IMR-90 (cell line): ENCODE measurements around the gene EXOC3L4. TPM values are rescaled to one million over a fixed set of nuclear protein-coding genes. Genes with fewer than 3 reads are reported as not detected.

Experiments
- ATAC-seq: fragments of 200-7000 bp; cut with Tn5 transposase; 2 replicates; pipeline ENCODE4 v1.9.1; 2020; ENCODE audit warnings: low read depth, mild to moderate bottlenecking, moderate library complexity
- BruUV-seq: library from RNA; stranded (reverse); fragments of 400-500 nt; replicated peaks from 2 replicates; lab custom pipeline; 2021; lab: Mats Ljungman, UMichigan
- CTCF ChIA-PET: fragments of 300-600 bp; formaldehyde crosslinking; extraction: SDS; loops from one replicate; lab custom pipeline; 2021; ENCODE audit warnings: antibody characterized with exemption; lab: Yijun Ruan, JAX
- POLR2A ChIA-PET: fragments of 300-600 bp; sonication (Branson Sonifier 250); formaldehyde crosslinking; loops from one replicate; lab custom pipeline; 2022; ENCODE audit warnings: antibody characterized with exemption; ENCODE audit not compliant: unreplicated experiment; lab: Charles Lee
- DNase-seq: peaks from one replicate; pipeline ENCODE4 v3.0.0; 2013
- H2AFZ ChIP-seq: replicated peaks from 2 replicates; pipeline ENCODE3; 2013; ENCODE audit warnings: low read length, mild to moderate bottlenecking; ENCODE audit not compliant: poor library complexity
- H2AK5ac ChIP-seq: 2 replicates; pipeline ENCODE4 v1.6.1; 2013; ENCODE audit warnings: low read depth, low read length, inconsistent platforms
- H2AK9ac ChIP-seq: replicated peaks from 2 replicates; pipeline ENCODE3; 2013; ENCODE audit warnings: mild to moderate bottlenecking, low read depth, low read length, moderate library complexity; ENCODE audit not compliant: poor library complexity
- H2BK120ac ChIP-seq: 2 replicates; pipeline ENCODE4 v1.6.1; 2013; ENCODE audit warnings: low read depth, low read length, inconsistent platforms
- H2BK15ac ChIP-seq: 3 replicates; pipeline ENCODE4 v1.6.1; 2013; ENCODE audit warnings: low read depth, low read length, inconsistent platforms
- H2BK20ac ChIP-seq: 2 replicates; pipeline ENCODE4 v1.6.1; 2013; ENCODE audit warnings: low read depth, mild to moderate bottlenecking, inconsistent platforms, low read length, moderate library complexity
- H2BK5ac ChIP-seq: 2 replicates; pipeline ENCODE4 v1.6.1; 2013; ENCODE audit warnings: mild to moderate bottlenecking, low read depth, low read length, inconsistent platforms; ENCODE audit not compliant: poor library complexity, severe bottlenecking
- H3K14ac ChIP-seq: replicated peaks from 2 replicates; pipeline ENCODE4 v1.6.1; 2013; ENCODE audit warnings: low read depth, low read length, inconsistent platforms
- H3K18ac ChIP-seq: 2 replicates; pipeline ENCODE4 v1.6.1; 2013; ENCODE audit warnings: low read depth, low read length, control low read depth
- H3K23ac ChIP-seq: 2 replicates; pipeline ENCODE4 v1.6.1; 2013; ENCODE audit warnings: low read depth, low read length, inconsistent platforms
- H3K27ac ChIP-seq: 2 replicates; pipeline ENCODE4 v1.5.1; 2013; ENCODE audit warnings: mild to moderate bottlenecking, control low read depth, low read length; ENCODE audit not compliant: insufficient read depth
- H3K27me3 ChIP-seq: 2 replicates; pipeline ENCODE4 v1.6.1; 2013; ENCODE audit warnings: low read length; ENCODE audit not compliant: control insufficient read depth, insufficient read depth
- H3K36me3 ChIP-seq: 2 replicates; pipeline ENCODE4 v1.6.1; 2013; ENCODE audit warnings: low read length, mixed read lengths; ENCODE audit not compliant: control insufficient read depth, insufficient read depth
- H3K4ac ChIP-seq: 2 replicates; pipeline ENCODE4 v1.6.1; 2013; ENCODE audit warnings: low read depth, low read length, inconsistent platforms
- H3K4me1 ChIP-seq: 2 replicates; pipeline ENCODE4 v1.6.1; 2013; ENCODE audit warnings: low read length, mixed read lengths; ENCODE audit not compliant: control insufficient read depth, insufficient read depth
- H3K4me2 ChIP-seq: 2 replicates; pipeline ENCODE4 v1.6.1; 2013; ENCODE audit warnings: low read depth, mild to moderate bottlenecking, control low read depth, low read length, moderate library complexity
- H3K4me3 ChIP-seq: 2 replicates; pipeline ENCODE4 v1.5.1; 2013; ENCODE audit warnings: low read depth, mild to moderate bottlenecking, control low read depth, low read length, moderate library complexity; ENCODE audit not compliant: insufficient read depth
- H3K56ac ChIP-seq: 2 replicates; pipeline ENCODE4 v1.6.1; 2013; ENCODE audit warnings: low read length, inconsistent platforms; ENCODE audit not compliant: insufficient read depth; ENCODE audit errors: extremely low read depth
- H3K79me1 ChIP-seq, 2 experiments: 2 replicates each; pipeline ENCODE4 v1.6.1; 2013; ENCODE audit warnings: low read length in 2 of 2, inconsistent platforms in 1 of 2, low read depth in 1 of 2
- H3K9ac ChIP-seq: 2 replicates; pipeline ENCODE4 v1.6.1; 2013; ENCODE audit warnings: low read depth, low read length, control low read depth
- H3K9me1 ChIP-seq: 2 replicates; pipeline ENCODE4 v1.6.1; 2013; ENCODE audit warnings: low read length, inconsistent platforms; ENCODE audit not compliant: insufficient read depth
- H3K9me3 ChIP-seq: 2 replicates; pipeline ENCODE4 v1.6.1; 2013; ENCODE audit warnings: low read length; ENCODE audit not compliant: control insufficient read depth, insufficient read depth
- H4K20me1 ChIP-seq: 2 replicates; pipeline ENCODE4 v1.6.1; 2013; ENCODE audit warnings: low read length, inconsistent platforms; ENCODE audit not compliant: insufficient read depth
- H4K5ac ChIP-seq: 2 replicates; pipeline ENCODE4 v1.6.1; 2013; ENCODE audit warnings: mild to moderate bottlenecking, low read depth, low read length, control low read depth
- H4K8ac ChIP-seq, 2 experiments: 2 replicates each; pipeline ENCODE4 v1.6.1; 2013; ENCODE audit warnings: low read depth in 2 of 2, low read length in 2 of 2, control low read depth in 1 of 2, inconsistent platforms in 1 of 2
- H4K91ac ChIP-seq: 2 replicates; pipeline ENCODE4 v1.6.1; 2013; ENCODE audit warnings: low read depth, low read length, inconsistent platforms; ENCODE audit not compliant: insufficient read depth
- BHLHE40 ChIP-seq: fragments of 150-350 bp; IDR thresholded peaks from 2 replicates; pipeline ENCODE4 v1.6.1; 2016; ENCODE audit warnings: mild to moderate bottlenecking, low read depth, low read length
- CEBPB ChIP-seq: IDR thresholded peaks from 2 replicates; pipeline ENCODE4 v1.6.1; 2012; ENCODE audit warnings: low read depth, low read length, improper control_type of control experiment
- CHD1 ChIP-seq: IDR thresholded peaks from 2 replicates; pipeline ENCODE4 v1.6.1; 2012; ENCODE audit warnings: low read depth, low read length, improper control_type of control experiment
- CTCF ChIP-seq: conservative IDR thresholded peaks from 2 replicates; pipeline ENCODE4 v1.5.1; 2012; ENCODE audit warnings: mild to moderate bottlenecking, low read depth, low read length, improper control_type of control experiment
- ELK1 ChIP-seq: fragments of 150-350 bp; IDR thresholded peaks from 2 replicates; pipeline ENCODE4 v1.6.1; 2016; ENCODE audit warnings: low read depth, mild to moderate bottlenecking, low read length, moderate library complexity, borderline replicate concordance
- FOS ChIP-seq: fragments of 150-350 bp; IDR thresholded peaks from 2 replicates; pipeline ENCODE4 v1.6.1; 2016; ENCODE audit warnings: low read depth, low read length
- MAFK ChIP-seq: IDR thresholded peaks from 2 replicates; pipeline ENCODE4 v1.6.1; 2012; ENCODE audit warnings: low read depth, low read length, improper control_type of control experiment
- MAZ ChIP-seq: IDR thresholded peaks from 2 replicates; pipeline ENCODE4 v1.6.1; 2012; ENCODE audit warnings: low read depth, mild to moderate bottlenecking, low read length, improper control_type of control experiment, moderate library complexity, borderline replicate concordance
- MXI1 ChIP-seq: IDR thresholded peaks from 2 replicates; pipeline ENCODE4 v1.6.1; 2012; ENCODE audit warnings: low read depth, mild to moderate bottlenecking, low read length, moderate library complexity, borderline replicate concordance
- POLR2A ChIP-seq: IDR thresholded peaks from 2 replicates; pipeline ENCODE4 v1.6.1; 2012; ENCODE audit warnings: mild to moderate bottlenecking, low read depth, low read length
- RAD21 ChIP-seq: IDR thresholded peaks from 2 replicates; pipeline ENCODE4 v1.6.1; 2012; ENCODE audit warnings: low read length, improper control_type of control experiment
- RFX5 ChIP-seq: IDR thresholded peaks from 2 replicates; pipeline ENCODE4 v1.8.0; 2012; ENCODE audit warnings: low read depth, mild to moderate bottlenecking, low read length, moderate library complexity
- SMC3 ChIP-seq: fragments of 150-350 bp; IDR thresholded peaks from 2 replicates; pipeline ENCODE4 v1.6.1; 2016; ENCODE audit warnings: low read depth, mild to moderate bottlenecking, antibody characterized with exemption, low read length, moderate library complexity
- USF2 ChIP-seq: fragments of 150-350 bp; IDR thresholded peaks from 2 replicates; pipeline ENCODE4 v1.6.1; 2017; ENCODE audit warnings: mild to moderate bottlenecking, antibody characterized with exemption, low read length, low read depth
- WGBS, 2 experiments: methylation state at CpG; one replicate each; pipeline versions ENCODE4 v1.1.5 to v1.1.7; 2013; ENCODE audit warnings: missing lambda C conversion rate in 2 of 2; ENCODE audit not compliant: insufficient read length in 1 of 2; ENCODE audit errors: extremely low coverage in 2 of 2; 5-methylcytosine and 5-hydroxymethylcytosine counted together
- dilution Hi-C: fragments of 300-500 bp; cut with HindIII; formaldehyde crosslinking; loops from one replicate; pipeline ENCODE4 v1.14.3; 2018; ENCODE audit warnings: low sequenced_read_pairs; ENCODE audit not compliant: unreplicated experiment
- in situ Hi-C: fragments of 300-500 bp; cut with MboI; formaldehyde crosslinking; loops from 3 replicates; pipeline ENCODE4 v1.14.3; 2019; ENCODE audit warnings: low sequenced_read_pairs, inconsistent platforms, mixed read lengths
- intact Hi-C: fragments of 100-400 bp; cut with micrococcal nuclease; formaldehyde crosslinking; loops from 2 replicates; pipeline ENCODE4 v1.10.0; 2022
- polyA plus RNA-seq, 3 experiments: library from polyadenylated mRNA; depleted of rRNA; stranded (reverse); fragments of >200 nt; gene quantifications; 2 replicates each; pipeline ENCODE4 v1.2.3, GENCODE V29; 2012; ENCODE audit warnings: low replicate concordance in 1 of 3
- total RNA-seq: library from RNA; depleted of rRNA; stranded (reverse); fragments of >200 nt; gene quantifications from 2 replicates; pipeline ENCODE4 v1.2.3, GENCODE V29; 2012

EXOC3L4 gene
- total and polyA plus RNA-seq, 2 of the 4 experiments (the other 2 are of a cell fraction) = not detected

GRCh38 chr14:103073876-103074728 lies 20.4 kb upstream of the EXOC3L4 start:
- dilution Hi-C loops (no loop called here), intact Hi-C loops (loop anchor here (10.0 kb wide), 1 partner anchor 111 kb away; no protein-coding TSS in a partner anchor), in situ Hi-C loops (no loop called here)
- Histone ChIP-seq H3K4me2 (no peak overlapping the region), H4K91ac (no peak overlapping the region), H4K20me1 (no peaks in the 10 kb centered on the region; the same call in 1 of the 2 replicates), H2BK120ac (no peak overlapping the region), H3K27ac (no peak overlapping the region), H3K4me3 (no peak overlapping the region), H3K9ac (no peak overlapping the region), H2BK20ac (no peak overlapping the region), H2AFZ (no peak overlapping the region), H2BK5ac (no peak overlapping the region), H3K9me1 (no peaks in the 10 kb centered on the region), H2BK15ac (no peak overlapping the region), H4K8ac (no peak overlapping the region), H3K79me1 (no peaks in the 10 kb centered on the region), H3K27me3 (peaks cover 3% of the 10 kb centered on the region; the same call in 1 of the 2 replicates), H3K18ac (no peak overlapping the region), H3K23ac (no peak overlapping the region), H4K5ac (no peak overlapping the region), H3K4ac (no peak overlapping the region), H3K36me3 (no peaks in the 10 kb centered on the region), H3K9me3 (no peaks in the 10 kb centered on the region), H2AK5ac (0 out of 2 replicates have a peak overlapping the region, but pooled peaks have one; percentile 33), H3K56ac (no peak overlapping the region), H3K14ac (no peak overlapping the region), H2AK9ac (peak overlapping the region; percentile 55), H3K4me1 (peaks cover 2% of the 10 kb centered on the region; the same call in 1 of the 2 replicates)
- BruUV-seq = no TSS peak
- ATAC-seq (no peak), DNase-seq (no peak)
- POLR2A ChIA-PET = interaction anchor here (0.5 kb wide), 1 partner anchor 74 kb away, joined by 4 read pairs; no protein-coding TSS in a partner anchor
- 100% methylated on average over 3 of the region's 21 CpGs; no CpG with 5 or more reads in 1 of the 2 experiments for WGBS, 2 experiments
- CTCF ChIA-PET = interaction anchor here (1.0 kb wide), 1 partner anchor 11 kb away, joined by 3 read pairs; no protein-coding TSS in a partner anchor
- TF ChIP-seq MAZ = no peak
- no peak for TF ChIP-seq SMC3
- no peak for TF ChIP-seq BHLHE40
- TF ChIP-seq ELK1 = no peak
- no peak for TF ChIP-seq RAD21
- TF ChIP-seq USF2 = no peak
- TF ChIP-seq FOS = no peak
- TF ChIP-seq RFX5 = no peak
- no peak for TF ChIP-seq CEBPB
- TF ChIP-seq MXI1 = no peak
- no peak for TF ChIP-seq POLR2A
- TF ChIP-seq CHD1 = no peak
- TF ChIP-seq MAFK = no peak
- no peak for TF ChIP-seq CTCF
